Hindlimb muscle (tissue), 1 donor: ENCODE measurements around the gene SELENOM. TPM values are rescaled to one million over a fixed set of nuclear protein-coding genes. Genes with fewer than 3 reads are reported as not detected.

Source experiments
- DNase-seq: peaks from one replicate; pipeline ENCODE4 v3.0.0-alpha.2; 2013
- polyA plus RNA-seq: library from polyadenylated mRNA; unstranded; fragments of 120-200 nt; gene quantifications from one replicate; pipeline ENCODE4 v1.2.1, GENCODE V29; 2013; ENCODE audit not compliant: insufficient read length

The SELENOM gene, protein sequence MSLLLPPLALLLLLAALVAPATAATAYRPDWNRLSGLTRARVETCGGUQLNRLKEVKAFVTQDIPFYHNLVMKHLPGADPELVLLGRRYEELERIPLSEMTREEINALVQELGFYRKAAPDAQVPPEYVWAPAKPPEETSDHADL
- polyA plus RNA-seq: 17.8 TPM

DNA sequence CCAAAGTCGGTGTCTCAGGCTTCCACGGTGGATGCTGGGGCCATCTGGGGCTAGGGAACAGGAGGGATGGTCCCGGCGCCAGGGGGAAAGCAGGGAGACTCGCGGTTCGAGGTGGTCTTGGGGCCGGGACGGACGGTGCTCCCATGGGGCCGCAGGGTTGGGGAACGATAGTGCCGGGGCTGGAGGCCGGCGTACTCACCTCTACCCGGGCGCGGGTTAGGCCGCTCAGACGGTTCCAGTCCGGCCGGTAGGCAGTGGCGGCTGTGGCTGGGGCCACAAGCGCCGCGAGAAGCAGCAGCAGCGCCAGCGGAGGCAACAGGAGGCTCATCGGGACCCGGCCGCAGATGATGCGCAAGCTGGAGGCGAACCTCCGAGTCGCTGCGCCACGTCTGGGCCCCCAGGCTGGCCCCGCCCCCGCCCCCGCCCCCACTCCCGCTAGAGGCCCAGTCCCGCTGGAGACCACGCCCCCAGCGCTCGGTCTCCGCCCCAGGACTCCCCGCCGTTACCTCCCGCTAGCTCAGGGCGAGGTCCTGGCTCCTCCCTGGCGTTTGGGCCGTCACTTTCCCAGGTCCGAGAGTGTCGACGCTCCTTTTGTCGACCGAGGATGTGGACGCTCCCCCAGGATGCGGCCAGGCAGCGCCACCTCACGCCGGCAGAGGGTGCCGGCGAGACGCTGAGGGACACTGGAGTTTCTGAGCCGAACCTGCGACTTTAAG is at the start of gene SELENOM:
Gene SELENOM, minus strand, starts transcription at position 391 of the 716 bp plus-strand sequence. Its CDS starts 63 bp downstream, at position 328.
- DNase-seq: peak; percentile 96

DNA sequence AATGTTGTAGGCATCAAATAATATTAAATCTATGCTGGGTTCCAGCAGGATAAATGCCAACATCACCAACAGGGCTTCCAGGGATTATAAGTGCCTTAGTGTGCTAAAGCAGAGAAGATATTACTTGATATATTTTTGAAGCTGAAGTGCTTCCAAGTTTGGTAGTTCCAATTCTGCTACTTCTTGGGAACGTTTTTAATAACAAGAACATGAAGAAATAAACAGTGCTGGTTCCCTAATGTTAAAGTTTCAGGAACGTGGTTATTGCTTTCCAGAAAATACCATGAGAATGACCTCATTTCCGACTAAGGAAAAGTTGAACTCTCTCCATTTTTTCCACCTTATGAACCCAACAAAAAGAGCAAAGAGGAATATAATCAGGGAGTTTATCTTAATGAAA is 48.1 kb upstream of the SELENOM start:
- DNase-seq: peak; percentile 21

DNA sequence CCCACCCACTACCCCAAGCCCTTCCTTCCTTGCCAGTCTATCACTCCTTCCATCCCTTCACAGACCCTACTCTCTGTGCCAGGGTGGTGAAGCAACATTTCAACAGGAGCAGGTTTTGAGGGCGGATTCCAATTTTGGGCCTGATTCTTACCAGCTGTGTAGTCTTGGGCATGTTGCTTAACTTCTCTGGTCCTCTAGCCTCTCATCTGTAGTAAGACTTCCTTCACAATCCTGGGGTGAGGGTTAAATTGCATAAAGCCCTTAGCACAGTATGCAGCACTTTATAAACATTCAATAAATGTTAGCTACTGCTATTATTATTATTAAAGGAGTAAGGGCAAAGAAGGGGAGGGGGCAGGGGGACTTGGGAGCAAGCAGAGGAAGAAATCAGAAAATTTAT is 47.6 kb upstream of the SELENOM start:
- DNase-seq: no peak

DNA sequence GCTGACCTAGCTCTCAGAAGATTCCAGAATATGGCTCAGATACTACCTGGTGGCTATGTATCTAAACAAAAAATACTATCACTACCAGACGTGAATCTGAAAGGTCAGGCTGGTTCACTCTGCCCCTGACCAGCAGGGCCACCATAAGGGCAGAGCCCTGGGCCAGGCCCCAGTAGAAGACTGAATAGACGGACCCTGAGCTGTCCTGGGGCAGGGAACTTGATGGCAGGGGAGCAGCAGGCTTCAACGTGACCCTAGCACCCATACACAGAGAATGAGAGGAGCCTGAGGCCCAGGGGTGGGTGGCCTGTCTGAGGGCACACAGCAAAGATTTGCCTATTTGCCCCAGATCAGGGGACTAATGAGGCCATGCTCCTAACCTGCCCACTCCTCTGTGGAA is 46.0 kb upstream of the SELENOM start:
- no peak for DNase-seq

DNA sequence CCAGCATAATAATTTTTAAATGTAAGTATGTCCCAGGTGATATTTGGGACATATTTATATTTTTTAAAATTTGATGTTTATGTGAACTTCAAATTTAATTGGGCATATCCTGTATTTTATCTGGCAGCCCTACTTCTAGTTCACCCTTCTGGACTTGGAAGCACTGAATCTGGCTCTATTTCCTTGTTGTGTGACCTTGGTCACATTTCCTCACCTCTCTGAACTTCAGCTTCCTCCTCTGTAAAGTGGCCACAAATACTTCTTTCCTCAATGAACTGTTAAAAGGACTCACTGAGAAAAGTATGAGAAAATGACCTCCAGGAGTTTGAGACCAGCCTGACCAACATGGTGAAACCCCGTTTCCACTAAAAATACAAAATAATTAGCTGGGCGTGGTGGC is 44.5 kb upstream of the SELENOM start:
- DNase-seq: no peak

DNA sequence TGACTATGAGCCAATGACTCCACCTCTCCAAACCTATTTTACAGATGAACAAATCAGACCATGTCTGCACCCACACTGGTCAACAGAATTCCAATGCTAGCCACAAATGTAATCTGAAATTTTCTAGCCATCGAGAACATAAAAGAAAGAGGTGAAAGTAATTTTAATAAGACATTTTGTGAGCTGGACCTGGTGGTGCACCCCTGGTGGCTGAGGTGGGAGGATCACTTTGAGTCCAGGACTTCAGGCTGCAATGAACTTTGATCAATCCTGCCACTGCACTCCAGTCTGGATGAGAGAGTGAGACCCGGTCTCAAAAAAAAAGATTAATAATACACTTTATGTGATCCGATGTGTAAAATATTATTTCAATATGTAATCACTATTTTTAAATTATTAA is 43.2 kb upstream of the SELENOM start:
- no peak for DNase-seq

DNA sequence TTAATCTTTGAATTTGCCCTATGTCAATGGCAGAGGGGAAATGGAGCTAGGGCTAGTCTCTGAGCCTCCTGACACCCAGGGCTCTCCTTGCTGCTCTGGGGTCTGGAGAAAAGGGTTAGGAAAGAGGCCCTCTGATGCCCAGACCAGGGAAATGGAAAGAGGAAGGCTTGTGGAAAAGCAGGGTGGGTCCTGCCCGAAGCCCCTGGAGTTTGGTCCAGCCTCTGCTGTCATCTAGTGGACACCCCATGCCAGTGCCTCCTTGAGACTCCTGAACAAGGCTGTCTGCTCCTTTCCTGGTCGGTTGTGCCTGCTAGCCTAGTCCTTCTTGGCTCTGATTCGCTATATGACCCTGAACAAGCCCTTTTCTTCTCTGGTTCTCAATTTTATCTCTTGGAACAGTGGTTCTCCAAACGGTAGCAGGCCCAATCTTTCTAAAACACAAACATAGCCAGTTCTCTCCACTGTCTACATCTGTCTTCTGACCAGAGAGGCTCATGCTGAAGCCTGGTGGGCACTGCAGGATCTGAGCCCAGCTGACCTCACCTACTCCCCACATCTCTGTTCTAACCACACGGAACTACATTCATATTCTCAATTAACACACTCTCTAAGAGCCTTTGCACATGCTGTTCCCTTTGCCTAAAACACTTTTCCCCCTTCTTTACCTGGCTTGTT is 41.7 kb upstream of the SELENOM start:
- peak; percentile 51 for DNase-seq

DNA sequence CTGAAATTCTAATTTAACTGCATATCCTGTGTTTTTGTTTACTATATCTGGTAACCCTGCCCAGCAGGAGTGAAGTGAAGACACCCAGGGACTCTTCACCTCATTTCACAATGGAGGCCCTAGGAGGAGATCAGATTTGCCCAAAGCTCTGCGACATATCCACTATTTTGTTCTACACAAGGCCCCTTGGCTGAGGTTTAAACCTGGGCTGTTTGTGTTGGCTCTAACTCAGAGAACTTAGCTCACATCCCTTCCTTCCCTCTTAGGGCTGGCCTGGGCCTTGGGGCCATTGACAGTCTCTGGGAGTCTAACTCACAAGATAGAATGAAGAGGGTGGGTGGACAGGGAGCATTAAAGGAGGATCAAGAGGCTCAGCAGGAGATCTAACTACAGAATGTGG is 41.1 kb upstream of the SELENOM start:
- no peak for DNase-seq

DNA sequence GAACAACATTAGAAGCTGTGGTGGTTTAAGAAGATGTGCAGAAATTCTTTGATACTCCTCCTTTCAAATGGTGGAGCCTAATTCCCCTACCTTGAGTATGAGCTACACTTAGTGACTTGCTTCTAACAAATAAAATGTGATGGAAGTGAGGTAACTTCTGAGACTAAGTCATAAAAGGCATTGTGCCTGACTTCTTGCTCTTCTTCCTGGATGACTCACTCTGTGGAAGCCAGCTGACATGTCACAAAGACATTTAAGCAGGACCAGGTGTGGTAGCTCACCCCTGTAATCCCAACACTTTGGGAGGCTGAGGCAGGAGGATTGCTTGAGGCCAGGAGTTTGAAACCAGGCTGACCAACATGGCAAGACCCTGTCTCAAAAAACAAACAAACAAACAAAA is 36.9 kb upstream of the SELENOM start:
- DNase-seq: no peak

DNA sequence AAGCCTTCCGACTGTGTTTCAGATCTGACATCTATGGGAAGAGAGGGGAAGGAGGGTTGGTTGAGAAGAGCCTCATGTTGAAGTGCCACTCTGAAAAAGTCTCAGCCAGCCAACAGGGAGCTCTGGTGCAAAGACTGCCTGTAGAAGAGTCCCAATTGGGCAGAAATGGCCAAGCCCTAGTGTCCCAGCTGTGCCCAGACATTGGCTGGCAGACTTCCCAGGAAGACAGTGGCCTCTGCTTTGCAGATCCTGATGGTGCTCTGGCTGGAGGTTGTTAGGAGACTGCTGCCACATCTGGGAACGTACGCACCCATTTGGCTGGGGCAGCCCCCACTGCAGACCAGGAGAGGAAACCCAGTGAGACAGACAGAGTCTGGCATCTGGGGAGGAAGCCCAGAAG is 36.2 kb upstream of the SELENOM start:
- DNase-seq: no peak

DNA sequence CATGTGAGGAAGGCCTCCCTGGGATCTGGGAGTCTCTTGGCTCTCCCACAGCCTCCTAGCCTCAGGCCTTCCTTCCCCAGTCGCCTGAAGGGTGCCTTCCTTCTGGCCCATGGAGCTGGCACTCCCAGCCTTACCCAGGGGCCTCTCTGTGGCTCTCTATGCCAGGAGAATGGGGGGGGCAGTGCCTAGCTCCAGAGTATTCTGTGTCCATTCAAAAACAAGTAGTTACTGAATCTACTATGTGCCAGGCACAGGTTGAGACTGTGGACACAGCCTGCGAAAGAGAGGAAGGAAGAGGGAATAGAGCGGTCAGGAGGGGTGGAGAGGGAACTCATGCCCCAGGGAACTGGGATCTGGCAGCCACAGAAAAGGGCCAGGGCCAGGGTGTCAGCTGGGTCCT is 35.7 kb upstream of the SELENOM start:
- no peak for DNase-seq

DNA sequence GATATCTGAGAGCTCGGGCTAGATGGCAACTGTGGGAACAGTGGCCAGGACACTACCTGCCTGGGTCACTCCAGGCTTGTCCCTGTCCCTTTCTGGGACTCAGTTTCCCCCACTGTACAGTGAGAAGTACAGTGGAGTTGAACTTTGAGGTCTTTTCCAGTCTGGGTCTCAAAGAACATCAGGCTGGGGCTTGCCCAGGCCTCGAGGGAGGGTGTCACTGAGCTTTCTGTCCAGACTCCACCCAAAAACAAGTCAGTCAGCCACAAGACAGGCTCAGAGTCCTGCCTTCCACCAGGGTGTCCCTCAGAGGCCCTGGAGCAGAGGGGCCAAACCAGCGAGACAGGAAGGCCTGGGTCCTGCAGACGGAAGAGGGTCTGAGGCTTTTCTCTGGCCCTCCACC is 34.9 kb upstream of the SELENOM start:
- DNase-seq: no peak

DNA sequence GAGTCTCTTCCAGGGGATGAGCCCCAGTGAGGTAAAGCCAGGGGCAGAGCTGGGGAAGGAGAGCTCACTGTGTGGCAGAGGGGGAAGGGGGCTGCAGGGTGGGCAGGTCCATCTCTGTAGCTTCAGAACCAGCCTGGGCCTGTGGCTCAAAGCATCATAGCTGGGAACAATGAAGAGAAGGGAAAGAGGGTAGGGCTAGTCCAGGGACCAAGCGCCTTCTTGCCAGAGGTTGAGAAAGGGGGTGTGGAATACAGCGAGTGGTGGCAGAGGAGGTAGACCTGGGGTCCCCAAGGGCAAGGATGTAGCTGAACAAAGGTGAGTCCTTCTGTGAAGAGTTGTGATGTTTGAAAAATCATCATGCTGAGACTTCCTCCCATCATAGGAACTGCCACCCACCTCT is 34.2 kb upstream of the SELENOM start:
- no peak for DNase-seq

DNA sequence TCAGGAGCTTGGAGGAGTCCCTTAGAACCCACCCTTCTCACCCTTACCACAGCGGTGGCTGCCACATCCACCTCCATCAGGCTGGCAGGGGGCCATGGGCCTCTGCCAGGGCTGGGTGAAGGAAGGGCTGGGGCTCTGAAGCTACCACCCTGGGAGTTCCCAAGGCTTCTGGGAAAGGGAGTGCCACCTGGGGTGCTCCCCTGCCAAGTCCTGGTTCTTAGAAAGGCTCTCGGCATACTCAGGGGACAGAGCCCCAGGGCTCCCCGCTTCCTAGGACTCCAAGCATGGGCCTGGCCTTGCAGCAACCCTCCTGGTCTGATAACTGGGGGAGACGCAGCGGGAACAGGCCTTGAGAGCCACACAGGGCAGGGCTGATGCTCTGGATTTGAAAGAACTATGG is 33.4 kb upstream of the SELENOM start:
- no peak for DNase-seq

DNA sequence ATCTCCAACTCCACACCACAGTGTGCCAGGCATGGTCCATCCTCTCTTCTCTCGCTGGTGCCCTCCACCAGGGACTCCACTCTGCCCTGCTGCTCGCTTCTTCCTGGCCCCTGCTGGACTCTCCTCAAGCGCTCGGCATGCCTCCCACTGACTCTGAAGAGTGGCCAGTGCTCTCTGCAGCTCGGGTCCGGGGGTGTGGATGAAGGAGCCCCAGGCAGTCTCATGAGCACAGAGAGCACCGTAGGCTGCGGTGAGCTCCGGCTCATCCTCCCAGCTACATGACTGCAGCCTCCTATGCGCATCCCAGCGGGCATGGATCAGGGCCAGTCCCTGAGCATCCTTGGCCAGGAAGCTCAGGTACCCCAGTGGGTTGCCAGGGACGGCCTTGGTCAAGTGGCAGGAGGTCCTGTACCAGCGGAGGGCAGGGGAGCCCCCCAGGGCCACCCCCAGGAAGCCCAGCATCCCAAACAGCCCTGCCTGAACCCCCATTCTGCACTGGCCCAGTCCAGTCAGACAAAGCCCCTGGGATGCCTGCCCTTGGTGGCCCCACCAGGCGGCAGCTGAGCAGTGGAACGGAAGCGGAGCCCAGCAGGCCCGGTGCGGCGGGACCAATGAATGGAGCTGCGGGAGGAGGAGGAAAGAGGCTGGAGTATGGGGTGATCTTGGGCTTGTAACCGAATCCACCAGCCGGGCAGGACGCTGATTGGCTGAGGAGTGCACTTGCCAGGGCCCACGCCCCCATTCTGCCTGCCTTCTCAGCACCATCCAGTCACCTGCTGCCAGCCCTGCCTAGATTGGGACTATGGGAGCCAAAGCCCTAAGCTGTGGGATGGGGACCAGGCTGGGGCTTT is 32.7 kb upstream of the SELENOM start, which contains the start of gene PLA2G3:
Gene PLA2G3, minus strand, starts transcription at position 643 of the 851 bp plus-strand sequence. Its CDS starts 154 bp downstream, at position 489.
- no peak for DNase-seq

DNA sequence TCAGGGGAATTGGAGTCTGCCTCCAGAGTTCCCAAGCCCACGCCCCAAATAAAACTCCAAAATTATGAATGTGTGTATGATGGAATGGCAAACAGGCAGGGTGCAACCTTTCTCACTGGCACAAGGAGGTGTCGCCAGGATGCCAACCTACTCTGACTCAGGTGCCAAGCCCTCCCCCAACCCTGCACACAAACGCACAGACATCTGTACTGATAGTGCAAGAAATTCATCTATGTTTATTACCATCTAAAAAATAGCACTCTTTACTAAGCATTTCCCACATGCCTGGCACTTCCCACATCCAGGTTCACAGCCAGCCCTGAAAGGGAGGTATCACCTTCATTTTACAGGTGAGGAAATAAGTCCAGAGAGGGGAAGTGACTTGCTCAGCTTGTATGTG is 31.7 kb upstream of the SELENOM start:
- DNase-seq: no peak

DNA sequence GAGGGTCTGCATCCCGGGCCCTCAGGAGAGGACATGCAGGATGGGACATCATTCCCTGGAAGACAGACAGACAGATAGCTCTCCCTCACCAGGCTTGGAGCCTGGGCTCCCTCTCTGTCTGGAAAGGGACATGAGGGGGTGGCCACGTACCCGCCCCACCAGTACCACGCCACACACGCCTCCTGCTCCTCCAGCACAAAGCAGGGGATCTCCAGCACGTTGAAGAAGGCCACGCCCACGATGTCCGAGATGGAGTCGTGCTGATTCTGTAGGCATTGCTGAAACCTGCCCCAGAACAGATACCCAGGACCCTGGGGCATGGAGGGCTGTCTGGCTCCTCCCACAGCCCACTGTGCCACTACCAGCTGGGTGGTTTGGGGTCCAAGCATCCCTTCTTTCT is 30.8 kb upstream of the SELENOM start:
- DNase-seq: no peak

DNA sequence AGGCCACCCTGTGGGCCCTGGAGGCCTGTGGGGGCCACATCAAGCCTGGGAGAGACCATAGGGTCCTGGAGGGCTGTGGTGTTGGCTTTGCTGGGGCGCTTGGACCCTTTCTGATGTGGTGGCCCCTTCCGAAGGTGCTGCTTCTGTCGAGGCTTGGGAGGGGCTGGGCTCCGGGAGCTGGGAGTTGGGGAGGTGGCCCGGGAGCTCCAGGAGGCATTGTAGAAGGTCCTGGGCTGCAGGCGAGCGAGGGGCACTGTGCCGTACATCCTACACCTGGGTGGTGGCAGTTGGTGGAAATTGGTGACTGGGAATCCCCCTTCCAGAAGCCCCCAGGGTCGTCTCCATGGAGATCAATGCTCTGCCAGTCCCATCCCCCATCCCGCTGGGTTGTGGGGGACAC is 30.4 kb upstream of the SELENOM start:
- no peak for DNase-seq

DNA sequence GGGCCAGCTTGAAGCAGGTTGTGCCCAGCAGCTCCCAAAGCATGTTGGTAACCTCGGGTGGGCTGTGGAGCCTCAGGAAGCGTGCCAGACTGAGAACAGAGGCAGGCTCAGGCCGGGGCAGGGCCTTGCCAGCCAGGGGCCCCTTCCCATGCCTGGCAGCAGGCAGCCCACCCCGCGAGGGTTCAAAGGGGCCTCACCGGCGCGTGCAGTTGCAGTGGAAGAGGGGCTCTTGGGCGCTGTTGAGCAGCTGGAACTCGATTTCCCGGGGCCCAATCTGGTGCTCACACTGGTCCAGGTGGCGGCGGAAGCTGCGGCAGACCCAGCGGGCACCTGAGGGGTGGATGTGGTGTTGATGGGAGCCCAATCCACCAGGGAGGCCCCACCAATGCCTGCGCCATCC is 29.3 kb upstream of the SELENOM start:
- DNase-seq: no peak

DNA sequence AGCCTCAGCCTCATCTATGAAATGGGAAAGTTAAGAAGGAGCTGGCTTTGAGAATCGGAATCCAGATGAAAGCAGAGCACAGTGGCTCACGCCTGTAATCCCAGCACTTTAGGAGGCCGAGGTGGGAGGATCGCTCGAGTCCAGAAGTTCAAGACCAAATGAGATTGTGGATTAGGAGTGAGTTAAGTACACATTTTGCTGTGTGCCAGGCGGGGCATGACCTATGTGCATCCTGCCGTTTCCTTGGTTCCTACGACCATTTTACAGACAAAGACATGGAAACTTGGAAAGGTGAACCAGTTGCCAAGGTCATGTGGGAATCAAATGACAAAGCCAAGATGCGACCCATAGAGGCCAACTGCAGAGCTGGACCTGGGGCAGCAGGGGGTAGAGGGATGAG is 28.8 kb upstream of the SELENOM start:
- DNase-seq: no peak

DNA sequence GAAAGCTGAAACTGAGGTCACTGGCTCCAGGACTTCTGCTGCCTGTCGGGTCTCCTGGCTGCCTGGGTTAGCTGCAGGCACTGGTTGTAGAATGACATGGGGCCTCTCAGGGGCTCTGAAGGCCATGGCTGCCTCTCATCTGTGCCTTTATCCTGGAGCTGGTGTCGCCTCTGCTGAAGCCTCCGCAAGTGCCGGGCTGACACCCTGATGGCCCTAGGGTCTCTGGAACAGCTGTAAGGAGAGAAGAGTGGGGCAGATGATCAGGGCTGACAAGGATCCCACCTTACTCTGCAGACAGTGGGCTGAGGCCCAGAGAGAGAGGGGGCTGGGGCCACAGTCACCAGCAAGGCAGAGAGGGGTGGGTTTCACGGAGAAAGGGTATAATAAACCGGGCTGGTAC is 28.3 kb upstream of the SELENOM start:
- DNase-seq: no peak

DNA sequence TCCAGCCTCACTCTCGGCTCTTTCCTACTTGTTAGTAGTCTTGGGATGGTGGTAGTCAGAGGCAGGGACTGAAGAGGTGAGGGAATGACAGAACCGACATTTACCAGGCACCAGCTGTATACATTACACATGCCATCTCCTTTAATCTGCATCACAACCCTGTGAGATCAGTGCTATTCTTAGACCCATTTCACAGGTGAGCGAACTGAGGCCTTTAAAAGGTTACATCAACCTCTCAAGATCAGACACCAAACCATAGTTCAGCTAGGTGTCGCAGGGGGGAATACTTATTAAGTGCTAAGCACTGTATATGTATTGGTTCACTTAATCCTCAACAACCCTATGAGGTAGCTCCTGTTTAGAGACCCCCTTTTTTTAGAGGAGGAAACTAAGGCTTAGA is 27.3 kb upstream of the SELENOM start:
- no peak for DNase-seq

DNA sequence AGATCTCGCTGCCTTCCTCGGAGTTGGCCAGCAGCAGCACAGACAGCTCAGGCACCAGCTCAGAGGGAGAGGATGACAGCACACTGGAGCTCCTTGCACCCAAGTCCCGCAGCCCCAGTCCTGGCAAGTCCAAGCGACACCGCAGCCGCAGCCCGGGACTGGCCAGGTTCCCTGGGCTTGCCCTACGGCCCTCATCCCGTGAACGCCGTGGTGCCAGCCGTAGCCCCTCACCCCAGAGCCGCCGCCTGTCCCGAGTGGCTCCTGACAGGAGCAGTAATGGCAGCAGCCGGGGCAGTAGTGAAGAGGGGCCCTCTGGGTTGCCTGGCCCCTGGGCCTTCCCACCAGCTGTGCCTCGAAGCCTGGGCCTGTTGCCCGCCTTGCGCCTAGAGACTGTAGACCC is 26.5 kb upstream of the SELENOM start:
- DNase-seq: no peak
